GM21390 (cell line): ENCODE measurements around the gene OGFOD3.
"Not testable (repeated sequence)": the region's sequence is repeated elsewhere in the genome, so short reads cannot be mapped to it uniquely, and the experiment has no call there.

Experiments used
- ATAC-seq: cut with Tn5 transposase; IDR thresholded peaks from one replicate; pipeline ENCODE4 v1.9.1; 2021; ENCODE audit not compliant: unreplicated experiment

Gene OGFOD3, protein sequence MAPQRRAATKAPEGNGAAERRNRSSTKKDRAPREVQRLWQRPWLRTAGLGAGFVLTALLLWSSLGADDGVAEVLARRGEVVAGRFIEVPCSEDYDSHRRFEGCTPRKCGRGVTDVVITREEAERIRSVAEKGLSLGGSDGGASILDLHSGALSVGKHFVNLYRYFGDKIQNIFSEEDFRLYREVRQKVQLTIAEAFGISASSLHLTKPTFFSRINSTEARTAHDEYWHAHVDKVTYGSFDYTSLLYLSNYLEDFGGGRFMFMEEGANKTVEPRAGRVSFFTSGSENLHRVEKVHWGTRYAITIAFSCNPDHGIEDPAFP

GRCh38 chr17:82418001-82418986 is at the start of gene OGFOD3, which contains the start of gene HEXD:
Gene OGFOD3, minus strand, starts transcription at chr17:82418586. Its CDS starts 101 bp downstream, at chr17:82418485.
Gene HEXD, plus strand, starts transcription at chr17:82418347. Its CDS starts 1,453 bp downstream, at chr17:82419800.
- ATAC-seq: peak; percentile 78

GRCh38 chr17:82465023-82465603 is 46.7 kb upstream of the OGFOD3 start:
- ATAC-seq: no peak

GRCh38 chr17:82464567-82464929 is 46.2 kb upstream of the OGFOD3 start:
- no peak for ATAC-seq

DNA sequence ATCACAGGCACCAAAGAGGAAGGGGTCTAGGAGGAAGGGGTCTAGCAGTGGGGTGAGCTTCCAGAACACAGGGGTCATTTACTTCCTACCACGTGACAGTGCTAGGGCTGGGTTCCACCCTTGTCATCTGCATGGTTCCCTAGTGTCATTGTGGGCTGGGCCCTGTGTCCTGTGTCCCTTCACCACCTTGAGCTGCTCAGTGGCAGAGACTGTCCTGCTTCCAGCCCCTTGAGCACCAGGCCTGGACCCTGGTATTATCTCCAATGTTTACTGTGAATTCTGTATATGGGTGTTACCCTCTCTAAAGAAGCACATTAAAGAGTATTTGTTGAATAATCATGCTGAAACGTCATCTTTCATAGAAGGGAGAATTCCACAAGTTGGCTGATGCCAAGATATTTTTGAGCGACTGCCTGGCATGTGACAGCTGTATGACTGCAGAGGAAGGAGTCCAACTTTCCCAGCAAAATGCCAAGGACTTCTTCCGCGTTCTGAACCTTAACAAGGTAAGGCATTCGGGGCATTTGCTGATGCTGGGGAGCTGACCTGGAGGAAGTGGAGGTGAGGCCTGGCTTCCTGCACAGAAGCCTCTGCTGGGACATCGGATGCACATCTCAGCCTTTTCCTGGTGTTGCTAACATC is 45.7 kb upstream of the OGFOD3 start:
- ATAC-seq: no peak

DNA sequence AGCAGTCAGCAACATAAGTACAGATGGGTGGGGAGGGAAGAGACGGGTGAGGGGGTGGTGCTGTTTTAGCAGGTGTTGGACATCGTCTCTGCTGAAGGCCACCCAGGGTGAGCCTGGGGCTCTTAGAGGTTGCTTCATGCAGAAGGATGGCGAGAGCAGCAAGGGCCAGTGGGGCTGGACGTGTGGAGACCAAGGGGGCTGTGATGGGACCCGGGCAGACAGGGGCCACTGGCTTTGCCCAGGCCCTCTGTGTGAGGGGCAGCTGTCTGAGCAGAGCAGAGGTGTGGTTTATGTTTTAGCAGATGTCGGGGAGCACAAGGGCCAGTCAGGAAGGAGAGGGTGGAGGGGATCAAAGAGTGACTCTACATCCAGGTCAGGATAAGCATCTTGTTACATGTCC is 45.0 kb upstream of the OGFOD3 start:
- ATAC-seq: no peak

- no peak for ATAC-seq
Measured at GRCh38 chr17:82461827-82462524, 43.6 kb upstream of the OGFOD3 start.

GRCh38 chr17:82459936-82460335 is 41.5 kb upstream of the OGFOD3 start:
- ATAC-seq: not testable (repeated sequence)

DNA sequence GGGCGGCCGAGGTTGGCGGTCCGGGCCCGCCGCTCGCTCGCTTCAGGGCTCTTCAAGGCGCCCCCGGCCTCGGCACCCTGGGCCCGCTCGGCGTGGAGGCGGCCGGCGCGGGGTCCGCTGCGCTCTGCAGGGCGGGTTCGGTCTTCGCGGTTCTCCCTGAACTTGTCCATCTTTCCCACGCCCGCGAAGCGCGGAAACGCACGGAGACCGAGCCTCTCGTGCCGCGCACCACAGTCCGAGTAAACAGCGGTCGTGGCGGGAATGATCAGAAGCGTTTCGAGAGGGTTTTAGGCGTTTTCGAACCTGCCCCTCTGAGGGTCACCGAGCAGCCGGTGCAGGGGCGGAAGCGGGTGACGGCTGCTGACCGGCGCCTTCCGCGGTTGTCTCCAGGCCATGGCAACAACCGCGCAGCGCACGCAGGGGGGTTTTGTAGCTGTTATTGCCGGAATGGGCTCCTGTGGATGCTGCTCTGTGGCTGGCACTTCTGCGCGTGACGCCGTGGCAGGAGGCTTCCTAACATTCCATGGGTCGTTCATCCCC is 40.6 kb upstream of the OGFOD3 start:
- ATAC-seq: peak; percentile 25

- peak; percentile 89 for ATAC-seq
Measured at GRCh38 chr17:82458179-82458884, 39.9 kb upstream of the OGFOD3 start, which contains the start of gene NARF. Gene NARF, plus strand, starts transcription at chr17:82458741. Its CDS starts 63 bp downstream, at chr17:82458804.

DNA sequence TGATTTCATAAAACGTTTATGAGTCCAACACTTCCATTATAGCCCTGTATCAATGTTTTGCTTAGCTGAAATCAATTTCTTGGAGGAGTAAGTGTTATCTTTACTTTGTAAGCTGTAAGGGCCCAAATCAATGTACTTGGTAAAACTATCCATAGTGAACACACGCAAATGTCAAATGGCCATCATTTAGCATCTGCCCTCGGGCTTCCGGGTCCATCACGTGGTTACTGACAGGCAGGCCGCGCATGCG is 39.5 kb upstream of the OGFOD3 start:
- no peak for ATAC-seq

DNA sequence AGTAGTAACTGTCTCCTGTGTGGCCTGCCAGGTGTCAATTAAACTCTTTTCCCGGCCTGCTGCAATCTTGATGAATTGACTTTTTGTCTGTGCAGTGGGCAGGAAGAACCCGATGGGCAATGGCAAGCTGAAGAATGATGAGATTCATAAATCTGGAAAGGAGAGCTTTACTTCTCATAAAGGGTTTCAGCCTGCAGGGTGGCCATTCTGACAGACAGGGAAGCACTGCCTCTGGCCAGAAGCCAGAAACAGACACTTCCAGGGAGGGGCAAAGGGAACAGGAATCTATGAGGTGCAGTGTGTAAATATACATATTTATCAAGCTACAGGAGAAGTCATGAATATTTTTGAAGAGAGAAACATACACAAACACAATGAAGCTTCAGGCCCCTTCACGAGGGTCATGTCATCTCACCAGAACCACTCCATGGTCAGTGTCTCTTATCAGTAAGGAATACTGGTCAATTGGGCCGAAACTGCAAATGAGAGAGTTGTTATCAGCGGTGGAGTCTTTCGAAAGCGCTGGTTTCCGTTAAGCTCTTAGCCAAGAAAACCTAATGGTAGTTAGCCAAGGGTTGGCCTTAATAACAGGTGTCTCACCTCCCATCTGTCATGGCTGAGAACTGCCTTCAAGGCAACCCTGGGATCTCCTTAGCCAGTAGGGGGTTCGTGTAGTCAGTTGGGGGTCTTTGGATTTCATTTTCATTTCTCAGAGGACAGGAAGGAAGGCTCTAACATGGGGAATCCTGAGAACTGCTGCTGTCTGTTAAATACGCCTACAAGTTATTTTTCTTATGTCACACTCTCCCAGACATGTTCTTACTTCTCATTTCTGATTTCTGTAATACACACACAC is 38.9 kb upstream of the OGFOD3 start:
- no peak for ATAC-seq

DNA sequence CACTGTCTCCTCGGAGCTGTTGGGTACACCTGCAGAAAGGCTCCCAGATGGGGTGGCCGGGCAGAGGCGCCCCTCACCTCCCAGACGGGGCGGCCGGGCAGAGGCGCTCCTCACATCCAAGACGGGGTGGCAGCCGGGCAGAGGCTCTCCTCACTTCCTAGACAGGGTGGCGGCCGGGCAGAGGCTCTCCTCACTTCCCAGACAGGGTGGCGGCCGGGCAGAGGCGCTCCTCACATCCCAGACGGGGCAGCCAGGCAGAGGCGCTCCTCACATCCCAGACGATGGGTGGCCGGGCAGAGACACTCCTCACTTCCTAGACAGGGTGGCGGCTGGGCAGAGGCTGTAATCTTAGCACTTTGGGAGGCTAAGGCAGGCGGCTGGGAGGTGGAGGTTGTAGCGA is 35.3 kb upstream of the OGFOD3 start:
- not testable (repeated sequence) for ATAC-seq

- not testable (repeated sequence) for ATAC-seq
Measured at GRCh38 chr17:82453151-82453550, 34.8 kb upstream of the OGFOD3 start.

DNA sequence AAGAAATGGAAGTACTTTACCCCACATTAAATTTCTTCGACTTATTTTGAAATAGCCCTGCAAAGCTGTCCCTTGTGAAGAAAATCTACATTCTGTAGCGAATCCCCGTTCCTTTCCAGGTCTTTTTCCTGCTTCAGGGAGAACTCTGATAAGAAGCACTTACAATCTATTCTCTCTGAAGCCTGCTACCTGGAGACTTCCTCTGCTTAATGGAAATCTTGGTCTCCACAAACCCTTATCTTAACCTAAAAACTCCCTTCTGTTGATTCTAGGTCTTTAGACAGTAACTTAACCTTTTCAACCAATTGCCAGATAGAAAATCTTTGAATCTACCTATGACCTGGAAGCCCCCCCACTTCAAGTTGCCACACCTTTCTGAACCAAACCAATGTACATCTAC is 33.8 kb upstream of the OGFOD3 start:
- ATAC-seq: no peak

DNA sequence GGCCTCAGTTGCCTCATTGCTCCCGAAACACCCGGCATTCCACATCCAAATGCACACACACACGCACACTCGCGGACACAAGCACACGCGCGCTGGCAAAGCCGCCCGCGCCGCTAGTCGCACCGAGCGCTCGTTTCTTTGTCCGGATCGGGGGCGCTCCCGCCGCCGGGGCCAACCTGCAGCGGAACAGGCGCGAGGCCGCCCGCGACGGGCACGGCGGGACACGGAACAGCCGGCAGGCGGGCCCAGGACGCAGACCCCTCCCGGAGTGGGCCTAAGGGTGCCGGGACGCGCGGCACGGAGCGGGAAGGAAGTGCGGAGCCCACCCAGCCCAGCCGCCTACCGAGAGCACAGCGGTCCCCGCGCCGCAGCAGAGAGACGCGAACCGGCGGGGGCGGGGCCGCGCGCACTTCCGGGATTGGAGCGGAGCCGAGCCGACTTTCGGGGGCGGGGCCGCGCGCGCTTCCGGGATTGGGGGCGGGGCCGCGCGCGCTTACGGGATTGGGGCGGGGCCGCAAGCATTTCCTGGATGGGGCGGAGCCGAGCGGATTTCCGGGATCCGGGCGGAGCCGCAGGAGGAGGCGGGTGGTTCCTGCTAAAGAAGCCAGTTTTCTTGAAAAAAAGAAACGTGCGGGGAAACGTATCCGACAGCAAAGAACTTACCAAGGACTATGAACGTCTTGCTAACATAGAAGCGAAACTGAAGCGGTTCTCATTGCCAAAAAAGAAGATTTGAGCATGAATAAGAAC is 32.1 kb upstream of the OGFOD3 start, which contains the start of gene CYBC1:
TSS of gene CYBC1 (minus strand) at position 396 of the 750 bp plus-strand sequence. CDS start 1,498 bp downstream, outside the sequence.
- peak; percentile 56 for ATAC-seq

DNA sequence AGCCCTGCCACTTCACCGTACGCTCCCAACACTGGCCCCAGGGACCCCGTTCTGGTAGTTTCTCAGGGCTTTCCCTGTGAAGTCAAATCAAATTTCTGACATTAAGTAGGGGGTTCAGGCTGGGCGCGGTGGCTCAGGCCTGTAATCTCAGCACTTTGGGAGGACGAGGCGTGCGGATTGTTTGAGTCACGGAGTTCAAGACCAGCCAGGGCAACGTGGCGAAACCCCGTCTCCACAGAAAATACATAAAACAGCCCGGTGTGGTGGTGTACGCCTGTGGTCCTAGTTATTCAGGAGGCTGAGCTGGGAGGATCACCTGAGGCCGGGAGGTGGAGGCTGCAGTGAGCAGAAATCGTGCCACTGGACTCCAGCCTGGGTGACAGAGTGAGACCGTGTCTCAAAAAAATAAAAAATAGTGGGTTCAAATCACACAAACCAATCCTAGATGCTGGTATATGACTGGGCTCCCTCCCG is 31.5 kb upstream of the OGFOD3 start:
- ATAC-seq: no peak

GRCh38 chr17:82449131-82449882 is 30.9 kb upstream of the OGFOD3 start:
- ATAC-seq: peak; percentile 44
